GM23338 (cell line): Measurements from ENCODE around the gene TTC3. TPM values are rescaled to one million over a fixed set of nuclear protein-coding genes. Genes with fewer than 3 reads are reported as not detected.

Source experiments
- ATAC-seq: fragments of 200-7000 bp; cut with Tn5 transposase; 3 replicates; pipeline ENCODE4 v1.9.1; 2020
- DNase-seq: peaks from one replicate; pipeline ENCODE4 v3.0.0-alpha.2; 2015; ENCODE audit warnings: low spot score
- H2AFZ ChIP-seq: fragments of 200-600 bp; sonication (generic); 2 replicates; pipeline ENCODE4 v1.8.0; 2016; ENCODE audit warnings: antibody characterized with exemption, mild to moderate bottlenecking, moderate library complexity
- H3F3A ChIP-seq: fragments of 200-600 bp; sonication (generic); replicated peaks from 2 replicates; pipeline ENCODE4 v1.8.0; 2017; ENCODE audit warnings: antibody characterized with exemption, mixed run types, low read depth
- H3K27ac ChIP-seq: fragments of 200-600 bp; sonication (generic); 2 replicates; pipeline ENCODE4 v1.6.1; 2016; ENCODE audit warnings: low read depth
- H3K27me3 ChIP-seq: fragments of 200-600 bp; sonication (generic); 2 replicates; pipeline ENCODE4 v1.8.0; 2016; ENCODE audit warnings: mild to moderate bottlenecking, mixed run types, moderate library complexity; ENCODE audit not compliant: insufficient read depth
- H3K36me3 ChIP-seq: fragments of 200-600 bp; sonication (generic); 2 replicates; pipeline ENCODE4 v1.8.0; 2016; ENCODE audit warnings: mild to moderate bottlenecking; ENCODE audit not compliant: insufficient read depth
- H3K4me1 ChIP-seq: fragments of 200-600 bp; sonication (generic); 2 replicates; pipeline ENCODE4 v1.8.0; 2016; ENCODE audit warnings: mild to moderate bottlenecking, moderate library complexity; ENCODE audit not compliant: insufficient read depth
- H3K4me2 ChIP-seq: fragments of 200-600 bp; sonication (generic); 2 replicates; pipeline ENCODE4 v1.7.1; 2017; ENCODE audit warnings: mixed run types
- H3K4me3 ChIP-seq: fragments of 200-600 bp; sonication (generic); 2 replicates; pipeline ENCODE4 v1.6.1; 2016; ENCODE audit warnings: mixed run types
- H3K79me2 ChIP-seq: fragments of 200-600 bp; sonication (generic); replicated peaks from 2 replicates; pipeline ENCODE4 v1.8.0; 2017; ENCODE audit warnings: mild to moderate bottlenecking; ENCODE audit not compliant: insufficient read depth
- H3K9me2 ChIP-seq: fragments of 200-600 bp; sonication (generic); 2 replicates; pipeline ENCODE4 v1.8.0; 2017; ENCODE audit not compliant: insufficient read depth
- H4K20me1 ChIP-seq: fragments of 200-600 bp; sonication (generic); replicated peaks from 2 replicates; pipeline ENCODE4 v1.8.0; 2017; ENCODE audit warnings: mild to moderate bottlenecking; ENCODE audit not compliant: insufficient read depth
- H3K27ac Mint-ChIP-seq: 2 replicates; pipeline ENCODE4 v1.8.0; 2020; ENCODE audit warnings: inconsistent platforms, mild to moderate bottlenecking, moderate library complexity, mixed read lengths
- H3K27me3 Mint-ChIP-seq: 3 replicates; pipeline ENCODE4 v1.8.0; 2022; ENCODE audit warnings: low read depth, mild to moderate bottlenecking, moderate library complexity, mixed read lengths, inconsistent platforms; ENCODE audit not compliant: insufficient read depth, poor library complexity
- H3K36me3 Mint-ChIP-seq: 3 replicates; pipeline ENCODE4 v1.8.0; 2021; ENCODE audit warnings: low read depth, mild to moderate bottlenecking, inconsistent platforms, moderate library complexity, mixed read lengths
- H3K4me1 Mint-ChIP-seq: 3 replicates; pipeline ENCODE4 v1.8.0; 2020; ENCODE audit warnings: mild to moderate bottlenecking, inconsistent platforms, mixed read lengths
- H3K4me3 Mint-ChIP-seq: 3 replicates; pipeline ENCODE4 v1.8.0; 2021; ENCODE audit warnings: moderate library complexity, mild to moderate bottlenecking, inconsistent platforms, mixed read lengths
- H3K9me3 Mint-ChIP-seq: 3 replicates; pipeline ENCODE4 v1.8.0; 2020; ENCODE audit warnings: moderate library complexity, mild to moderate bottlenecking, inconsistent platforms, mixed read lengths
- CREB1 ChIP-seq: fragments of 250-450 bp; sonication (Bioruptor Pico); IDR thresholded peaks from 2 replicates; pipeline ENCODE4 v1.5.0; 2020; ENCODE audit warnings: low read depth, mild to moderate bottlenecking, moderate library complexity
- CTCF ChIP-seq, 2 experiments: fragments of 200-600 bp in 1 of 2; sonication (generic) in 1 of 2; conservative IDR thresholded peaks; 2 replicates each; pipeline versions ENCODE4 v1.5.1 to v1.6.1; 2016 to 2017; ENCODE audit warnings: antibody characterized with exemption in 2 of 2, low read depth in 2 of 2, mild to moderate bottlenecking in 2 of 2, moderate library complexity in 1 of 2
- EZH2 ChIP-seq: fragments of 200-600 bp; sonication (generic); IDR thresholded peaks from one replicate; pipeline ENCODE4 v1.8.0; 2017; ENCODE audit warnings: antibody characterized with exemption, mild to moderate bottlenecking, low read depth; ENCODE audit not compliant: unreplicated experiment
- EZH2phosphoT487 ChIP-seq: fragments of 200-600 bp; sonication (generic); IDR thresholded peaks from one replicate; pipeline ENCODE4 v1.8.1; 2018; ENCODE audit warnings: antibody characterized with exemption; ENCODE audit not compliant: unreplicated experiment
- JUNB ChIP-seq: IDR thresholded peaks from one replicate; pipeline ENCODE4 v1.6.1; 2016; ENCODE audit warnings: antibody characterized with exemption; ENCODE audit not compliant: unreplicated experiment
- NANOG ChIP-seq: IDR thresholded peaks from 2 replicates; pipeline ENCODE4 v1.6.1; 2016; ENCODE audit warnings: antibody characterized with exemption, borderline replicate concordance
- STAT1 ChIP-seq: IDR thresholded peaks from one replicate; pipeline ENCODE4 v1.6.1; 2016; ENCODE audit warnings: antibody characterized with exemption; ENCODE audit not compliant: unreplicated experiment
- ZNF114 ChIP-seq: fragments of 250-450 bp; sonication (Bioruptor Pico); IDR thresholded peaks from 2 replicates; pipeline ENCODE4 v1.5.0; 2020; ENCODE audit warnings: mild to moderate bottlenecking, moderate library complexity
- ZNF331 ChIP-seq: fragments of 250-450 bp; sonication (Bioruptor Pico); IDR thresholded peaks from 2 replicates; pipeline ENCODE4 v1.5.0; 2020; ENCODE audit warnings: low read depth, mild to moderate bottlenecking, moderate library complexity
- polyA plus RNA-seq: library from polyadenylated mRNA; unstranded; fragments of >200 nt; fragmentation: Nextera tagmentation; extraction: Ambion mirVana; gene quantifications from 2 replicates; pipeline ENCODE4 v1.2.1, GENCODE V29; 2016
- total RNA-seq: library from RNA; depleted of rRNA; stranded (reverse); fragments of >200 nt; shearing (Covaris generic); gene quantifications from 2 replicates; pipeline ENCODE4 v1.2.3, GENCODE V29; 2014
- TF ChIP-seq, protein P1 (sequence below): IDR thresholded peaks from one replicate; pipeline ENCODE4 v1.6.1; 2018; ENCODE audit warnings: antibody characterized with exemption; ENCODE audit not compliant: unreplicated experiment
- TF ChIP-seq, protein P2 (sequence below): IDR thresholded peaks from 2 replicates; pipeline ENCODE4 v1.6.1; 2016; ENCODE audit warnings: antibody characterized with exemption
- TF ChIP-seq, protein P3 (sequence below): fragments of 250-450 bp; sonication (Bioruptor Pico); IDR thresholded peaks from 2 replicates; pipeline ENCODE4 v1.5.0; 2020; ENCODE audit warnings: mild to moderate bottlenecking, moderate library complexity

TTC3 gene
- total and polyA plus RNA-seq, 2 experiments from 2014 or later, result 28.9 to 48.6 TPM

DNA sequence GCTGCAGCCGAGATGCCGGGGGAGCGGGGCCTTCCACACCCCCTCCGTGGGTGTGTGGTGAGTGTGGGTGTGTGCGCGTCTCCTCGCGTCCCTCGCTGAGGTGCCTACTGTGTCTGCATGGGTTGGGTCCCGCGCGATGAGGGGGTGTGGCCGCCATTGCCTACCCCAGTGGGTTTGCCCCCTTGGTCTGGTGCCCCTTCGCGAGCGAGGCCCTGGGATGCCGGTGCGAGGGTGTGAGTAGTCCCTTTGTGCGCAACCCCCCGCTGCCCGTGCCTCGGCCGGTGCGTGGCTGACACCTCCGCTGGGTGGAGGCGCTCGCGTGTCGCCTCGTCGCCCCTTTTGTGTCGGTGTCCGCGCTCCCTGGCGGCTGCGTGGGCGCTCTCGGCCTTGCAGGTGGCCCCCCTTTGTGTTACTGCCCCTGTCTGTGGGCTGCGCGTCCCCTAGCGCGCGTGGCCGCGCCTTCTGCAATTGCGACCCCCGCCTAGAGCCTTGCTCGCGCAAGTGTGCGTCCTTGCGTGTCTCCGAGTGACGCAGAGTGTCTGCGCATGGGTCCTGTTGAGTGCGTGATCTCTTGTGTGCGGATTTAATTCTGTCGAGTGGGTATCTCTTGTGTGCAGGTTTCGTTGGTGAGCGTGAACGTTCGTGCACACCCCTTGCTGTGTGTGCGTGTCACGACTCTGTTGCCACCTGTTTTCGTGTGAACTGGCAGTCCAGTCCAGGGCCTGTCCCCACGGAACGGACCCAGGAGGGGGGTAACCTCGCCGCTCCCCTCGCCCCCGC lies 553 bp downstream of the TTC3 start:
- H3K4me1 Mint-ChIP-seq, result peaks cover 20% of the 10 kb centered on the region
- Histone ChIP-seq H3K4me1 (peaks cover 5% of the 10 kb centered on the region; the same call in 1 of the 2 replicates), H3K79me2 (peaks cover 26% of the 10 kb centered on the region), H4K20me1 (peaks cover 4% of the 10 kb centered on the region), H2AFZ (peak overlapping the region; percentile 87), H3K4me3 (peak overlapping the region; percentile 72), H3K9me2 (no peaks in the 10 kb centered on the region), H3K27me3 (peaks cover 44% of the 10 kb centered on the region), H3K4me2 (peak overlapping the region; percentile 89), H3K27ac (no peak overlapping the region), H3F3A (no peaks in the 10 kb centered on the region), H3K36me3 (no peaks in the 10 kb centered on the region)
- ATAC-seq (peak; percentile 6; the same call in 2 of the 3 replicates), DNase-seq (no peak)
- H3K27me3 Mint-ChIP-seq, result peaks cover 31% of the 10 kb centered on the region
- peaks cover 7% of the 10 kb centered on the region for H3K36me3 Mint-ChIP-seq
- no peak overlapping the region for H3K27ac Mint-ChIP-seq
- peak overlapping the region; percentile 88 for H3K4me3 Mint-ChIP-seq
- peaks cover 3% of the 10 kb centered on the region; the same call in 1 of the 3 replicates for H3K9me3 Mint-ChIP-seq
- TF ChIP-seq EZH2, result no peak
- TF ChIP-seq JUNB, result no peak
- no peak for TF ChIP-seq ZNF331 (CRISPR knock-in tag)
- TF ChIP-seq STAT1, result no peak
- no peak for TF ChIP-seq CTCF (conservative IDR thresholded peaks at IDR 0.05; ENCODE audit: low read depth in 2 of 2)
- TF ChIP-seq EZH2phosphoT487, result no peak
- TF ChIP-seq NANOG, result no peak
- no peak for TF ChIP-seq ZNF114 (CRISPR knock-in tag)
- TF ChIP-seq CREB1 (CRISPR knock-in tag), result no peak
- TF ChIP-seq, protein P1, sequence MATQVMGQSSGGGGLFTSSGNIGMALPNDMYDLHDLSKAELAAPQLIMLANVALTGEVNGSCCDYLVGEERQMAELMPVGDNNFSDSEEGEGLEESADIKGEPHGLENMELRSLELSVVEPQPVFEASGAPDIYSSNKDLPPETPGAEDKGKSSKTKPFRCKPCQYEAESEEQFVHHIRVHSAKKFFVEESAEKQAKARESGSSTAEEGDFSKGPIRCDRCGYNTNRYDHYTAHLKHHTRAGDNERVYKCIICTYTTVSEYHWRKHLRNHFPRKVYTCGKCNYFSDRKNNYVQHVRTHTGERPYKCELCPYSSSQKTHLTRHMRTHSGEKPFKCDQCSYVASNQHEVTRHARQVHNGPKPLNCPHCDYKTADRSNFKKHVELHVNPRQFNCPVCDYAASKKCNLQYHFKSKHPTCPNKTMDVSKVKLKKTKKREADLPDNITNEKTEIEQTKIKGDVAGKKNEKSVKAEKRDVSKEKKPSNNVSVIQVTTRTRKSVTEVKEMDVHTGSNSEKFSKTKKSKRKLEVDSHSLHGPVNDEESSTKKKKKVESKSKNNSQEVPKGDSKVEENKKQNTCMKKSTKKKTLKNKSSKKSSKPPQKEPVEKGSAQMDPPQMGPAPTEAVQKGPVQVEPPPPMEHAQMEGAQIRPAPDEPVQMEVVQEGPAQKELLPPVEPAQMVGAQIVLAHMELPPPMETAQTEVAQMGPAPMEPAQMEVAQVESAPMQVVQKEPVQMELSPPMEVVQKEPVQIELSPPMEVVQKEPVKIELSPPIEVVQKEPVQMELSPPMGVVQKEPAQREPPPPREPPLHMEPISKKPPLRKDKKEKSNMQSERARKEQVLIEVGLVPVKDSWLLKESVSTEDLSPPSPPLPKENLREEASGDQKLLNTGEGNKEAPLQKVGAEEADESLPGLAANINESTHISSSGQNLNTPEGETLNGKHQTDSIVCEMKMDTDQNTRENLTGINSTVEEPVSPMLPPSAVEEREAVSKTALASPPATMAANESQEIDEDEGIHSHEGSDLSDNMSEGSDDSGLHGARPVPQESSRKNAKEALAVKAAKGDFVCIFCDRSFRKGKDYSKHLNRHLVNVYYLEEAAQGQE, result no peak
- TF ChIP-seq, protein P2, sequence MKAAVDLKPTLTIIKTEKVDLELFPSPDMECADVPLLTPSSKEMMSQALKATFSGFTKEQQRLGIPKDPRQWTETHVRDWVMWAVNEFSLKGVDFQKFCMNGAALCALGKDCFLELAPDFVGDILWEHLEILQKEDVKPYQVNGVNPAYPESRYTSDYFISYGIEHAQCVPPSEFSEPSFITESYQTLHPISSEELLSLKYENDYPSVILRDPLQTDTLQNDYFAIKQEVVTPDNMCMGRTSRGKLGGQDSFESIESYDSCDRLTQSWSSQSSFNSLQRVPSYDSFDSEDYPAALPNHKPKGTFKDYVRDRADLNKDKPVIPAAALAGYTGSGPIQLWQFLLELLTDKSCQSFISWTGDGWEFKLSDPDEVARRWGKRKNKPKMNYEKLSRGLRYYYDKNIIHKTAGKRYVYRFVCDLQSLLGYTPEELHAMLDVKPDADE, result no peak
- TF ChIP-seq, protein P3, sequence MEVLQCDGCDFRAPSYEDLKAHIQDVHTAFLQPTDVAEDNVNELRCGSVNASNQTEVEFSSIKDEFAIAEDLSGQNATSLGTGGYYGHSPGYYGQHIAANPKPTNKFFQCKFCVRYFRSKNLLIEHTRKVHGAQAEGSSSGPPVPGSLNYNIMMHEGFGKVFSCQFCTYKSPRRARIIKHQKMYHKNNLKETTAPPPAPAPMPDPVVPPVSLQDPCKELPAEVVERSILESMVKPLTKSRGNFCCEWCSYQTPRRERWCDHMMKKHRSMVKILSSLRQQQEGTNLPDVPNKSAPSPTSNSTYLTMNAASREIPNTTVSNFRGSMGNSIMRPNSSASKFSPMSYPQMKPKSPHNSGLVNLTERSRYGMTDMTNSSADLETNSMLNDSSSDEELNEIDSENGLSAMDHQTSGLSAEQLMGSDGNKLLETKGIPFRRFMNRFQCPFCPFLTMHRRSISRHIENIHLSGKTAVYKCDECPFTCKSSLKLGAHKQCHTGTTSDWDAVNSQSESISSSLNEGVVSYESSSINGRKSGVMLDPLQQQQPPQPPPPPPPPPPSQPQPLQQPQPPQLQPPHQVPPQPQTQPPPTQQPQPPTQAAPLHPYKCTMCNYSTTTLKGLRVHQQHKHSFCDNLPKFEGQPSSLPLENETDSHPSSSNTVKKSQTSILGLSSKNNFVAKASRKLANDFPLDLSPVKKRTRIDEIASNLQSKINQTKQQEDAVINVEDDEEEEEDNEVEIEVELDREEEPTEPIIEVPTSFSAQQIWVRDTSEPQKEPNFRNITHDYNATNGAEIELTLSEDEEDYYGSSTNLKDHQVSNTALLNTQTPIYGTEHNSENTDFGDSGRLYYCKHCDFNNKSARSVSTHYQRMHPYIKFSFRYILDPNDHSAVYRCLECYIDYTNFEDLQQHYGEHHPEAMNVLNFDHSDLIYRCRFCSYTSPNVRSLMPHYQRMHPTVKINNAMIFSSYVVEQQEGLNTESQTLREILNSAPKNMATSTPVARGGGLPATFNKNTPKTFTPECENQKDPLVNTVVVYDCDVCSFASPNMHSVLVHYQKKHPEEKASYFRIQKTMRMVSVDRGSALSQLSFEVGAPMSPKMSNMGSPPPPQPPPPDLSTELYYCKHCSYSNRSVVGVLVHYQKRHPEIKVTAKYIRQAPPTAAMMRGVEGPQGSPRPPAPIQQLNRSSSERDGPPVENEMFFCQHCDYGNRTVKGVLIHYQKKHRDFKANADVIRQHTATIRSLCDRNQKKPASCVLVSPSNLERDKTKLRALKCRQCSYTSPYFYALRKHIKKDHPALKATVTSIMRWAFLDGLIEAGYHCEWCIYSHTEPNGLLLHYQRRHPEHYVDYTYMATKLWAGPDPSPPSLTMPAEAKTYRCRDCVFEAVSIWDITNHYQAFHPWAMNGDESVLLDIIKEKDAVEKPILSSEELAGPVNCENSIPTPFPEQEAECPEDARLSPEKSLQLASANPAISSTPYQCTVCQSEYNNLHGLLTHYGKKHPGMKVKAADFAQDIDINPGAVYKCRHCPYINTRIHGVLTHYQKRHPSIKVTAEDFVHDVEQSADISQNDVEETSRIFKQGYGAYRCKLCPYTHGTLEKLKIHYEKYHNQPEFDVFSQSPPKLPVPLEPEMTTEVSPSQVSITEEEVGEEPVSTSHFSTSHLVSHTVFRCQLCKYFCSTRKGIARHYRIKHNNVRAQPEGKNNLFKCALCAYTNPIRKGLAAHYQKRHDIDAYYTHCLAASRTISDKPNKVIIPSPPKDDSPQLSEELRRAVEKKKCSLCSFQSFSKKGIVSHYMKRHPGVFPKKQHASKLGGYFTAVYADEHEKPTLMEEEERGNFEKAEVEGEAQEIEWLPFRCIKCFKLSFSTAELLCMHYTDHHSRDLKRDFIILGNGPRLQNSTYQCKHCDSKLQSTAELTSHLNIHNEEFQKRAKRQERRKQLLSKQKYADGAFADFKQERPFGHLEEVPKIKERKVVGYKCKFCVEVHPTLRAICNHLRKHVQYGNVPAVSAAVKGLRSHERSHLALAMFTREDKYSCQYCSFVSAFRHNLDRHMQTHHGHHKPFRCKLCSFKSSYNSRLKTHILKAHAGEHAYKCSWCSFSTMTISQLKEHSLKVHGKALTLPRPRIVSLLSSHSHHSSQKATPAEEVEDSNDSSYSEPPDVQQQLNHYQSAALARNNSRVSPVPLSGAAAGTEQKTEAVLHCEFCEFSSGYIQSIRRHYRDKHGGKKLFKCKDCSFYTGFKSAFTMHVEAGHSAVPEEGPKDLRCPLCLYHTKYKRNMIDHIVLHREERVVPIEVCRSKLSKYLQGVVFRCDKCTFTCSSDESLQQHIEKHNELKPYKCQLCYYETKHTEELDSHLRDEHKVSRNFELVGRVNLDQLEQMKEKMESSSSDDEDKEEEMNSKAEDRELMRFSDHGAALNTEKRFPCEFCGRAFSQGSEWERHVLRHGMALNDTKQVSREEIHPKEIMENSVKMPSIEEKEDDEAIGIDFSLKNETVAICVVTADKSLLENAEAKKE (CRISPR knock-in tag), result no peak
